Mucosa of rectum (tissue), 2 donors: Measurements from ENCODE around the gene KCNH5.
"Not testable (repeated sequence)": the region's sequence is repeated elsewhere in the genome, so short reads cannot be mapped to it uniquely, and the experiment has no call there.

Source experiments
- H3K27ac ChIP-seq, 2 donors: one replicate each; pipeline ENCODE4 v1.7.0; 2013; ENCODE audit warnings: inconsistent platforms in 2 of 2, low read depth in 2 of 2, low read length in 2 of 2
- H3K27me3 ChIP-seq, 2 donors: one replicate each; pipeline ENCODE4 v1.7.0; 2013; ENCODE audit warnings: low read length in 2 of 2; ENCODE audit not compliant: control insufficient read depth in 2 of 2, insufficient read depth in 2 of 2
- H3K36me3 ChIP-seq, 2 donors: one replicate each; pipeline ENCODE4 v1.7.0; 2013; ENCODE audit warnings: low read length in 2 of 2; ENCODE audit not compliant: control insufficient read depth in 2 of 2, insufficient read depth in 2 of 2
- H3K4me1 ChIP-seq, 2 donors: one replicate each; pipeline ENCODE4 v1.7.0; 2013; ENCODE audit warnings: low read length in 2 of 2, mild to moderate bottlenecking in 1 of 2; ENCODE audit not compliant: control insufficient read depth in 2 of 2, insufficient read depth in 2 of 2
- H3K4me3 ChIP-seq, 2 donors: one replicate each; pipeline ENCODE4 v1.7.0; 2013; ENCODE audit warnings: low read length in 2 of 2
- H3K9ac ChIP-seq, 2 donors: one replicate each; pipeline ENCODE4 v1.7.0; 2013; ENCODE audit warnings: low read length in 2 of 2, low read depth in 1 of 2, mild to moderate bottlenecking in 1 of 2
- H3K9me3 ChIP-seq, 2 donors: one replicate each; pipeline ENCODE4 v1.7.0; 2013; ENCODE audit warnings: low read length in 2 of 2; ENCODE audit not compliant: control insufficient read depth in 2 of 2
- donor health status: healthy.
- donor health status: Normal muscosa, but diverticular disease.

KCNH5 gene

GRCh38 chr14:62777510-62777909 lies 267.7 kb downstream of the KCNH5 start:
- Histone ChIP-seq H3K9me3 (peaks cover 0 to 4% of the 10 kb centered on the region in 2 donors), H3K4me1 (no peaks in the 10 kb centered on the region), H3K36me3 (no peaks in the 10 kb centered on the region), H3K9ac (no peak overlapping the region), H3K27ac (no peak overlapping the region), H3K27me3 (no peaks in the 10 kb centered on the region), H3K4me3 (no peak overlapping the region)

DNA sequence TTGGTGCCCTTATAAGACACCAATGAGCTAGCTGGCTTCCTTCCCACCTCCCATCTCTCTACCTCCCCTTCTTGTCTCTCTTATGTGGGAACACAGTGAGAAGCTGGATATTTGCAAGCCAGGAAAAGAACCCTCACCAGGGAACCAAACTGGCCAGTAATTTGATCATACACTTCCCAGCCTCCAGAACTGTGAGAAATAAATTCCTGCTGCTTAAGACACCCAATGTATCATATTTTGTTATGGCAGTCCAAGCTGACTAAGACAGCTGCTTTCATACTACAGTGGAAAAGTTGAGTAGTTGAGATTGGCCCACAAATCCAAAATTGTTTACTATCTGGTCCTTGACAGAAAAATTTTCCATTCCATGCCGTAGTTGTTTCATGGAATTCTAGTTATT lies 269.0 kb downstream of the KCNH5 start:
- no peak overlapping the region for H3K27ac ChIP-seq
- H3K9ac ChIP-seq: no peak overlapping the region
- H3K36me3 ChIP-seq: no peaks in the 10 kb centered on the region
- H3K27me3 ChIP-seq: no peaks in the 10 kb centered on the region
- H3K4me1 ChIP-seq: no peaks in the 10 kb centered on the region
- no peak overlapping the region for H3K4me3 ChIP-seq
- peaks cover 0 to 4% of the 10 kb centered on the region in 2 donors for H3K9me3 ChIP-seq

DNA sequence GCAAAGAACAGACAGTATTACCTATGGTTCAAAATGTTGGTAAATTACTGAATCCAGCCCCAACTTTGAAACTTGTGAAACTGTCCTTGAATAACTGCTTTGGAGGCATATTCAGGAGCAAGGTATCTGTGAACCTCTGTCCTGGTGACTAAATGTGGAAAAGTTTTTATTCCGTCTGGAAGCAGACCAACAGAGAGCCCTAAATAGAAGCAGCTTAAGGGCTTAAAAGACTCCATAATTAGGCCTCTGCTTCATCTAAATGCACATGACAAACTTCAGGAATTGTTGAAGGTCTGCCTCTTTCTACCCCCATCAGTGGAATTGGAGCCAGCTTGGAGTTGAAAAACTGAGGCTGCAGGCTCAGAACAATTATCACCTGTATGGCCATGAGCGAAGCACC lies 276.5 kb downstream of the KCNH5 start:
- Histone ChIP-seq H3K4me1 (no peaks in the 10 kb centered on the region), H3K27ac (no peak overlapping the region), H3K36me3 (no peaks in the 10 kb centered on the region), H3K9me3 (no peaks in the 10 kb centered on the region), H3K4me3 (no peak overlapping the region), H3K9ac (no peak overlapping the region), H3K27me3 (no peaks in the 10 kb centered on the region)

GRCh38 chr14:62763951-62764350 lies 281.3 kb downstream of the KCNH5 start:
- peaks cover 0 to 5% of the 10 kb centered on the region in 2 donors for H3K9me3 ChIP-seq
- no peaks in the 10 kb centered on the region for H3K27me3 ChIP-seq
- H3K36me3 ChIP-seq: no peaks in the 10 kb centered on the region
- H3K4me3 ChIP-seq: no peak overlapping the region
- H3K27ac ChIP-seq: no peak overlapping the region
- no peaks in the 10 kb centered on the region for H3K4me1 ChIP-seq
- no peak overlapping the region for H3K9ac ChIP-seq

GRCh38 chr14:62759796-62760195 lies 285.5 kb downstream of the KCNH5 start:
- no peaks in the 10 kb centered on the region for H3K4me1 ChIP-seq
- no peaks in the 10 kb centered on the region for H3K36me3 ChIP-seq
- no peak overlapping the region for H3K4me3 ChIP-seq
- H3K9ac ChIP-seq: no peak overlapping the region
- H3K9me3 ChIP-seq: peaks cover 0 to 7% of the 10 kb centered on the region in 2 donors
- no peak overlapping the region for H3K27ac ChIP-seq
- H3K27me3 ChIP-seq: no peaks in the 10 kb centered on the region

- not testable (repeated sequence) for H3K4me1 ChIP-seq, H3K27ac ChIP-seq, H3K9me3 ChIP-seq
These were observed 298.4 kb downstream of the KCNH5 start for GRCh38 chr14:62746881-62747280.

GRCh38 chr14:62745496-62745895 lies 299.8 kb downstream of the KCNH5 start:
- Histone ChIP-seq H3K27ac (no peak overlapping the region), H3K9ac (no peak overlapping the region), H3K4me1 (no peaks in the 10 kb centered on the region), H3K4me3 (no peak overlapping the region), H3K36me3 (no peaks in the 10 kb centered on the region), H3K27me3 (no peaks in the 10 kb centered on the region), H3K9me3 (peaks cover 0 to under 1% of the 10 kb centered on the region in 2 donors)

More at GRCh38 chr14:62746881-62747280, 298.4 kb downstream of the KCNH5 start:
- not testable (repeated sequence) for H3K4me3 ChIP-seq, H3K9ac ChIP-seq, H3K36me3 ChIP-seq, H3K27me3 ChIP-seq

- no peaks in the 10 kb centered on the region for H3K4me1 ChIP-seq
- no peak overlapping the region for H3K4me3 ChIP-seq
- H3K36me3 ChIP-seq: no peaks in the 10 kb centered on the region
- no peak overlapping the region for H3K27ac ChIP-seq
- peaks cover 0 to 2% of the 10 kb centered on the region in 2 donors for H3K9me3 ChIP-seq
- H3K27me3 ChIP-seq: no peaks in the 10 kb centered on the region
- no peak overlapping the region for H3K9ac ChIP-seq
These were observed 301.7 kb downstream of the KCNH5 start for GRCh38 chr14:62743560-62743959.

- Histone ChIP-seq H3K27me3 (no peaks in the 10 kb centered on the region), H3K27ac (no peak overlapping the region), H3K36me3 (no peaks in the 10 kb centered on the region), H3K4me1 (no peaks in the 10 kb centered on the region), H3K9me3 (peaks cover 0 to 2% of the 10 kb centered on the region in 2 donors), H3K9ac (no peak overlapping the region), H3K4me3 (no peak overlapping the region)
These were observed 302.1 kb downstream of the KCNH5 start for GRCh38 chr14:62743118-62743517.

- H3K27me3 ChIP-seq: no peaks in the 10 kb centered on the region
- peaks cover 0 to 2% of the 10 kb centered on the region in 2 donors for H3K9me3 ChIP-seq
- H3K36me3 ChIP-seq: no peaks in the 10 kb centered on the region
- H3K4me1 ChIP-seq: no peaks in the 10 kb centered on the region
- no peak overlapping the region for H3K27ac ChIP-seq
- no peak overlapping the region for H3K9ac ChIP-seq
- no peak overlapping the region for H3K4me3 ChIP-seq
These were observed 305.6 kb downstream of the KCNH5 start for GRCh38 chr14:62739647-62740046.
